H1 (cell line): ENCODE measurements around the gene ATOH8. TPM values are rescaled to one million over a fixed set of nuclear protein-coding genes. Genes with fewer than 3 reads are reported as not detected.

Source experiments
- CEBPB ChIP-seq: IDR thresholded peaks from 2 replicates; pipeline ENCODE4 v1.6.1; 2012; ENCODE audit warnings: low read depth, low read length
- EP300 ChIP-seq, 2 experiments: IDR thresholded peaks; 1 replicate in 1 of 2; 2 replicates in 1 of 2; pipeline ENCODE4 v1.6.1; 2011 to 2012; ENCODE audit warnings: low read depth in 2 of 2, low read length in 2 of 2, mild to moderate bottlenecking in 2 of 2, borderline replicate concordance in 1 of 2, inconsistent platforms in 1 of 2, moderate library complexity in 1 of 2
- NANOG ChIP-seq: IDR thresholded peaks from 2 replicates; pipeline ENCODE4 v1.6.1; 2011; ENCODE audit warnings: low read length, low read depth, mild to moderate bottlenecking, inconsistent platforms; ENCODE audit not compliant: insufficient read depth, poor library complexity, severe bottlenecking
- YY1 ChIP-seq: IDR thresholded peaks from 2 replicates; pipeline ENCODE4 v1.6.1; 2011; ENCODE audit warnings: low read depth, mild to moderate bottlenecking, low read length
- polyA plus RNA-seq, 7 experiments: library from polyadenylated mRNA; depleted of rRNA in 3 of 7; stranded (reverse) in 5 of 7; unstranded in 2 of 7; fragments of >200 nt in 5 of 7; fragments of 200-250 nt in 2 of 7; gene quantifications; 1 replicate in 5 of 7; 2 replicates in 1 of 7; 4 replicates in 1 of 7; pipeline versions ENCODE4 v1.2.1 to v1.2.3, GENCODE V29; 2011 to 2013; ENCODE audit warnings: missing spikeins in 2 of 7, mixed read lengths in 2 of 7
- total RNA-seq: library from RNA; stranded (reverse); fragmentation: NEBNext Ultra II Directional; extraction: Animal tissue kit (Norgen Biotek cat#: 25700); gene quantifications from 2 replicates; pipeline ENCODE4 v1.2.1, GENCODE V29; 2021

The ATOH8 gene
- total and polyA plus RNA-seq, 2 of the 8 experiments (the other 6 are each of a cell fraction or from before 2014, with no cell fraction given): 0.50 to 0.53 TPM

DNA sequence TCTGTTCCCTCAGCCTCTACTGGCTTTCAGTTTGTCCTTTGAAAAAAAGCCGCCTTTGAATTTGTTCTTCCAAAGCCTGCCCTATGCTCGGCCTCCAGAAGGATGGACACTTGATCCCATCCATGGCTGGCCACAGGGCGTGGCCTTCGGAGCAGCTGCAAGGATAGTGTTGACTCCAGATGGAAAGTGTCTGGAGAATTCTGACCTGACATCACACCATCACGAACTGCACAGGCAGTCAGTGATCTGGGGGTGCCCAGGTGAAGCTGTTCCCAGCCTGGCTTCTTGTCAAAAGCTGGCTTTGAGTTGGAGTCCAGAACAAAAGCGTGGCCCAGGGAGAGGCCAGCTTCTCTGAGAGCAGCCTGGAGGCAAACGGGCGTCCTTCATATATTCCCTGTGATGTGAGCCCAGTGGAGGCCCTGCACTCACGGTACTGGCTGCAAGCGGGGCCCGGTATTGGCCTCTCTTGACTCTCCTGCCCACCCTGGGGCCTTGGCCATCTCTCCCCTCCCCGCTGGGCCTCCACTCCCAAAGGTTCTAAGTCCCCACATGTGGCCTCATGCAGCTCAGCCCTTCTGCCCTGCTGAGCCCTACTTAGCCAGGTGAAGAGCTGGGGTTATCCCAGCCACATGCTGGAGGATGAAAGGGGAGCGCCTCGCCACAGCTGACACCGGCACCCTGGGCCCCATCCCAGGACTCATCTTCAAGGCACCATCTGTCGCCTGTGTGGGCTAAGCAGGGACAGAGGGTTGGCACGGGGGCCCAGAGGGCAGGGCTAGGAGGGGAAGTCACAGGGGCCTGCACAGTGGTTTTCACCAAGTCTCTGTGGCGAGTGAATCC, 20.4 kb upstream of the ATOH8 start (continued):
- no peak for TF ChIP-seq EP300 (IDR thresholded peaks at IDR 0.05; ENCODE audit: borderline replicate concordance in 1 of 2, low read depth in 2 of 2, low read length in 2 of 2)
- TF ChIP-seq NANOG: no peak
- no peak for TF ChIP-seq YY1
- no peak for TF ChIP-seq CEBPB
